ENCODE results near the gene L3MBTL4.
A peak's percentile ranks its signal among the peaks of the same experiment; 100 is the strongest.

Gene L3MBTL4

GRCh38 chr18:5979971-5980457 lies 434.7 kb downstream of the L3MBTL4 start:
- DNase-seq: no peak

GRCh38 chr18:5979176-5979888 lies 435.4 kb downstream of the L3MBTL4 start:
- DNase-seq: no peak

GRCh38 chr18:5977022-5977421 lies 437.7 kb downstream of the L3MBTL4 start:
- no peak for DNase-seq

- DNase-seq: no peak
Measured at GRCh38 chr18:5975111-5976002, 439.4 kb downstream of the L3MBTL4 start.

GRCh38 chr18:5974696-5975095 lies 440.0 kb downstream of the L3MBTL4 start:
- no peak for DNase-seq

- DNase-seq: no peak
Measured at GRCh38 chr18:5973099-5973498, 441.6 kb downstream of the L3MBTL4 start.

GRCh38 chr18:5972298-5972697 lies 442.4 kb downstream of the L3MBTL4 start:
- DNase-seq: no peak

GRCh38 chr18:5969989-5970403 lies 444.7 kb downstream of the L3MBTL4 start:
- peak; percentile 5 for DNase-seq

- DNase-seq: no peak
Measured at GRCh38 chr18:5969355-5969988, 445.2 kb downstream of the L3MBTL4 start.

- no peak for DNase-seq
Measured at GRCh38 chr18:5967666-5968065, 447.0 kb downstream of the L3MBTL4 start.

- DNase-seq: no peak
Measured at GRCh38 chr18:5967007-5967406, 447.7 kb downstream of the L3MBTL4 start.

- no peak for DNase-seq
Measured at GRCh38 chr18:5966514-5966913, 448.2 kb downstream of the L3MBTL4 start.

- no peak for DNase-seq
Measured at GRCh38 chr18:5964996-5965395, 449.7 kb downstream of the L3MBTL4 start.

- no peak for DNase-seq
Measured at GRCh38 chr18:5964596-5964995, 450.1 kb downstream of the L3MBTL4 start.

GRCh38 chr18:5964108-5964507 lies 450.6 kb downstream of the L3MBTL4 start:
- DNase-seq: no peak

- no peak for DNase-seq
Measured at GRCh38 chr18:5963267-5963666, 451.4 kb downstream of the L3MBTL4 start.

GRCh38 chr18:5962362-5962761 lies 452.3 kb downstream of the L3MBTL4 start:
- no peak for DNase-seq

GRCh38 chr18:5961828-5962150 lies 452.9 kb downstream of the L3MBTL4 start:
- DNase-seq: no peak

- DNase-seq: no peak
Measured at GRCh38 chr18:5961097-5961827, 453.4 kb downstream of the L3MBTL4 start.

- no peak for DNase-seq
Measured at GRCh38 chr18:5958822-5959221, 455.9 kb downstream of the L3MBTL4 start.

GRCh38 chr18:5955861-5956260 lies 458.9 kb downstream of the L3MBTL4 start:
- DNase-seq: no peak

GRCh38 chr18:5951515-5952091 lies 463.1 kb downstream of the L3MBTL4 start:
- no peak for DNase-seq

GRCh38 chr18:5948781-5949180 lies 465.9 kb downstream of the L3MBTL4 start:
- no peak for DNase-seq

Data from activated CD4-positive, alpha-beta T cell treated with anti-CD3 and anti-CD28 coated beads for 48 hours (primary cell).